ENCODE results near the gene NDUFAF7. TPM values are rescaled to one million over a fixed set of nuclear protein-coding genes. Genes with fewer than 3 reads are reported as not detected.
"Not testable (repeated sequence)": the region's sequence is repeated elsewhere in the genome, so short reads cannot be mapped to it uniquely, and the experiment has no call there.

Gene NDUFAF7
- total and polyA plus RNA-seq, 10 of the 15 experiments (the other 5 are each of a cell fraction or from before 2014, with no cell fraction given), result 16.6 to 39.5 (median 24.3) TPM

DNA sequence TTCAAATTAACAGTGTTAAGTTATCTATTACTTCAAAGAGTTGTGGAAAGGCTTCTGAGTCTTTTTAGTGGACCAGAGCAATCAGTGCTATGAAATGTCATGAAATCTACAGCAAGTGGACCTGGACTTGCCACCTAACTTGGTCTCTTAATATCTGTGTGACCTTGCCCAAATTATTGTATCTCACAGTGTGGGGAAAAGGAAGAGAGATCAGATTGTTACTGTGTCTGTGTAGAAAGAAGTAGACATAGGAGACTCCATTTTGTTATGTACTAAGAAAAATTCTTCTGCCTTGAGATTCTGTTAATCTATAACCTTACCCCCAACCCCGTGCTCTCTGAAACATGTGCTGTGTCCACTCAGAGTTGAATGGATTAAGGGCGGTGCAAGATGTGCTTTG lies 6.3 kb upstream of the NDUFAF7 start:
- POLR2A ChIA-PET; DNase-seq (ENCODE audit: low read depth, low spot score); H4K20me1 ChIP-seq (ENCODE audit: control insufficient read depth, insufficient read depth); H3K4me1 ChIP-seq (ENCODE audit: control insufficient read depth, insufficient read depth, low read length); H3K9ac ChIP-seq (ENCODE audit: control insufficient read depth, insufficient read depth, low read length); FAIRE-seq; H3K27me3 ChIP-seq (replicated peaks in 1 of 2; ENCODE audit: control insufficient read depth in 2 of 2, insufficient read depth in 2 of 2, low read length in 1 of 2); H3K9me3 ChIP-seq (replicated peaks; ENCODE audit: control insufficient read depth, insufficient read depth, low read length); BruUV-seq (replicated peaks); H3K27ac ChIP-seq (ENCODE audit: control insufficient read depth, insufficient read depth); SMC1A ChIA-PET (ENCODE audit: uncharacterized antibody, unreplicated experiment); CTCF ChIA-PET; in situ Hi-C loops (cut with MboI); H2AFZ ChIP-seq (ENCODE audit: control insufficient read depth, low read depth, low read length); RAD21 ChIA-PET (ENCODE audit: unreplicated experiment); H3K4me2 ChIP-seq (ENCODE audit: control insufficient read depth, insufficient read depth); intact Hi-C loops (cut with micrococcal nuclease; ENCODE audit: unreplicated experiment): not testable (repeated sequence)
- Histone ChIP-seq H3K36me3 (ENCODE audit: control insufficient read depth in 2 of 2, insufficient read depth in 2 of 2, low read length in 1 of 2) (peaks cover 4 to 16% of the 10 kb centered on the region in 2 experiments; a peak in 3 of 4 replicates), H3K4me3 (peak overlapping the region; percentile 53; the same call in 1 of the 2 replicates), H3K79me2 (ENCODE audit: control insufficient read depth, insufficient read depth, low read length) (peaks cover 46% of the 10 kb centered on the region)
- TF ChIP-seq, protein P1, sequence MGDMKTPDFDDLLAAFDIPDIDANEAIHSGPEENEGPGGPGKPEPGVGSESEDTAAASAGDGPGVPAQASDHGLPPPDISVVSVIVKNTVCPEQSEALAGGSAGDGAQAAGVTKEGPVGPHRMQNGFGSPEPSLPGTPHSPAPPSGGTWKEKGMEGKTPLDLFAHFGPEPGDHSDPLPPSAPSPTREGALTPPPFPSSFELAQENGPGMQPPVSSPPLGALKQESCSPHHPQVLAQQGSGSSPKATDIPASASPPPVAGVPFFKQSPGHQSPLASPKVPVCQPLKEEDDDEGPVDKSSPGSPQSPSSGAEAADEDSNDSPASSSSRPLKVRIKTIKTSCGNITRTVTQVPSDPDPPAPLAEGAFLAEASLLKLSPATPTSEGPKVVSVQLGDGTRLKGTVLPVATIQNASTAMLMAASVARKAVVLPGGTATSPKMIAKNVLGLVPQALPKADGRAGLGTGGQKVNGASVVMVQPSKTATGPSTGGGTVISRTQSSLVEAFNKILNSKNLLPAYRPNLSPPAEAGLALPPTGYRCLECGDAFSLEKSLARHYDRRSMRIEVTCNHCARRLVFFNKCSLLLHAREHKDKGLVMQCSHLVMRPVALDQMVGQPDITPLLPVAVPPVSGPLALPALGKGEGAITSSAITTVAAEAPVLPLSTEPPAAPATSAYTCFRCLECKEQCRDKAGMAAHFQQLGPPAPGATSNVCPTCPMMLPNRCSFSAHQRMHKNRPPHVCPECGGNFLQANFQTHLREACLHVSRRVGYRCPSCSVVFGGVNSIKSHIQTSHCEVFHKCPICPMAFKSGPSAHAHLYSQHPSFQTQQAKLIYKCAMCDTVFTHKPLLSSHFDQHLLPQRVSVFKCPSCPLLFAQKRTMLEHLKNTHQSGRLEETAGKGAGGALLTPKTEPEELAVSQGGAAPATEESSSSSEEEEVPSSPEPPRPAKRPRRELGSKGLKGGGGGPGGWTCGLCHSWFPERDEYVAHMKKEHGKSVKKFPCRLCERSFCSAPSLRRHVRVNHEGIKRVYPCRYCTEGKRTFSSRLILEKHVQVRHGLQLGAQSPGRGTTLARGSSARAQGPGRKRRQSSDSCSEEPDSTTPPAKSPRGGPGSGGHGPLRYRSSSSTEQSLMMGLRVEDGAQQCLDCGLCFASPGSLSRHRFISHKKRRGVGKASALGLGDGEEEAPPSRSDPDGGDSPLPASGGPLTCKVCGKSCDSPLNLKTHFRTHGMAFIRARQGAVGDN (IDR thresholded peaks at IDR 0.05), result peak; percentile 17; the same call in 1 of the 2 replicates
- no CpG with 5 or more reads among the region's 2 CpGs for WGBS (ENCODE audit: insufficient coverage, insufficient replicate concordance, low lambda C conversion rate, missing lambda C conversion rate)
- ATAC-seq, result peak; percentile 17; the same call in 2 of the 3 replicates

DNA sequence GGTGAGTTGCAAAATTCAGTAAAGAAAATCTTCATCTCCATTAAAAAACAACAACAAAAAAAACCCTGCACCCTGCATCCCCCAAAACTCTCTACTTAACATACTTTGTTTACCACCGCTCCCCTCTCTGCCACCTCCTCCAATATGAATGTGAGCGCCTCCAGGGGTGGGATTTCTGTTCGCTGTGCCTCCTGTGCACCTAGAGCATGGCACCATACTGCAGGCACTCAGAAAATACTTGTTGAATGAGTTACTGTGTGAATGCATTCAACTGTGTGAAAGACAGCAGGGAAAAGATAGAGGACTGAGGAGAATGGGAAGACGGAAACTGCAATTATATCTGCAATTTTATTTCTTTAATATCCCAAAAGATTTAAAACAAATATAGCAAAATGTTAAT lies 4.6 kb upstream of the NDUFAF7 start:
- POLR2A ChIA-PET, result no interaction called here
- H3K9me3 ChIP-seq (replicated peaks; ENCODE audit: control insufficient read depth, insufficient read depth, low read length), result no peaks in the 10 kb centered on the region
- H3K9ac ChIP-seq (ENCODE audit: control insufficient read depth, insufficient read depth, low read length), result no peak overlapping the region
- no peaks in the 10 kb centered on the region for H4K20me1 ChIP-seq (ENCODE audit: control insufficient read depth, insufficient read depth)
- no peaks in the 10 kb centered on the region for H3K27me3 ChIP-seq (replicated peaks in 1 of 2; ENCODE audit: control insufficient read depth in 2 of 2, insufficient read depth in 2 of 2, low read length in 1 of 2)
- SMC1A ChIA-PET (ENCODE audit: uncharacterized antibody, unreplicated experiment), result no interaction called here
- peaks cover 63% of the 10 kb centered on the region for H3K79me2 ChIP-seq (ENCODE audit: control insufficient read depth, insufficient read depth, low read length)
- FAIRE-seq (no peak), DNase-seq (ENCODE audit: low read depth, low spot score) (no peak), ATAC-seq (no peak)
- H2AFZ ChIP-seq (ENCODE audit: control insufficient read depth, low read depth, low read length), result no peak overlapping the region
- H3K4me2 ChIP-seq (ENCODE audit: control insufficient read depth, insufficient read depth), result no peak overlapping the region
- H3K4me3 ChIP-seq, result peak overlapping the region; percentile 43; the same call in 1 of the 2 replicates
- peaks cover 0 to 9% of the 10 kb centered on the region in 2 experiments; a peak in 1 of 4 replicates for H3K36me3 ChIP-seq (ENCODE audit: control insufficient read depth in 2 of 2, insufficient read depth in 2 of 2, low read length in 1 of 2)
- in situ Hi-C loops (cut with MboI) (no loop called here), intact Hi-C loops (cut with micrococcal nuclease; ENCODE audit: unreplicated experiment) (no loop called here)
- WGBS (ENCODE audit: insufficient coverage, insufficient replicate concordance, low lambda C conversion rate, missing lambda C conversion rate), result 96% methylated on average over 4 of the region's 4 CpGs
- H3K27ac ChIP-seq (ENCODE audit: control insufficient read depth, insufficient read depth), result no peak overlapping the region
- no peaks in the 10 kb centered on the region; the same call in 1 of the 2 replicates for H3K4me1 ChIP-seq (ENCODE audit: control insufficient read depth, insufficient read depth, low read length)
- RAD21 ChIA-PET (ENCODE audit: unreplicated experiment), result no interaction called here
- CTCF ChIA-PET, result interaction anchor here (1.2 to 1.3 kb wide), 2 partner anchors 24 to 58 kb away, joined by 3 read pairs; no protein-coding TSS in a partner anchor
- no TSS peak for BruUV-seq (replicated peaks)
- TF ChIP-seq, protein P2, sequence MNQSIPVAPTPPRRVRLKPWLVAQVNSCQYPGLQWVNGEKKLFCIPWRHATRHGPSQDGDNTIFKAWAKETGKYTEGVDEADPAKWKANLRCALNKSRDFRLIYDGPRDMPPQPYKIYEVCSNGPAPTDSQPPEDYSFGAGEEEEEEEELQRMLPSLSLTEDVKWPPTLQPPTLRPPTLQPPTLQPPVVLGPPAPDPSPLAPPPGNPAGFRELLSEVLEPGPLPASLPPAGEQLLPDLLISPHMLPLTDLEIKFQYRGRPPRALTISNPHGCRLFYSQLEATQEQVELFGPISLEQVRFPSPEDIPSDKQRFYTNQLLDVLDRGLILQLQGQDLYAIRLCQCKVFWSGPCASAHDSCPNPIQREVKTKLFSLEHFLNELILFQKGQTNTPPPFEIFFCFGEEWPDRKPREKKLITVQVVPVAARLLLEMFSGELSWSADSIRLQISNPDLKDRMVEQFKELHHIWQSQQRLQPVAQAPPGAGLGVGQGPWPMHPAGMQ (IDR thresholded peaks at IDR 0.05; ENCODE audit: borderline replicate concordance), result no peak
- TF ChIP-seq IKZF2 (IDR thresholded peaks at IDR 0.05), result no peak
- no peak for TF ChIP-seq SIX5 (IDR thresholded peaks at IDR 0.05; ENCODE audit: low read depth, low read length, severe bottlenecking)
- no peak for TF ChIP-seq WRNIP1 (IDR thresholded peaks at IDR 0.05; ENCODE audit: borderline replicate concordance, low read depth, low read length)
- TF ChIP-seq, protein P3, sequence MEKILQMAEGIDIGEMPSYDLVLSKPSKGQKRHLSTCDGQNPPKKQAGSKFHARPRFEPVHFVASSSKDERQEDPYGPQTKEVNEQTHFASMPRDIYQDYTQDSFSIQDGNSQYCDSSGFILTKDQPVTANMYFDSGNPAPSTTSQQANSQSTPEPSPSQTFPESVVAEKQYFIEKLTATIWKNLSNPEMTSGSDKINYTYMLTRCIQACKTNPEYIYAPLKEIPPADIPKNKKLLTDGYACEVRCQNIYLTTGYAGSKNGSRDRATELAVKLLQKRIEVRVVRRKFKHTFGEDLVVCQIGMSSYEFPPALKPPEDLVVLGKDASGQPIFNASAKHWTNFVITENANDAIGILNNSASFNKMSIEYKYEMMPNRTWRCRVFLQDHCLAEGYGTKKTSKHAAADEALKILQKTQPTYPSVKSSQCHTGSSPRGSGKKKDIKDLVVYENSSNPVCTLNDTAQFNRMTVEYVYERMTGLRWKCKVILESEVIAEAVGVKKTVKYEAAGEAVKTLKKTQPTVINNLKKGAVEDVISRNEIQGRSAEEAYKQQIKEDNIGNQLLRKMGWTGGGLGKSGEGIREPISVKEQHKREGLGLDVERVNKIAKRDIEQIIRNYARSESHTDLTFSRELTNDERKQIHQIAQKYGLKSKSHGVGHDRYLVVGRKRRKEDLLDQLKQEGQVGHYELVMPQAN (conservative IDR thresholded peaks at IDR 0.05), result no peak
- no peak for TF ChIP-seq SREBF1 (IDR thresholded peaks at IDR 0.05; ENCODE audit: low read length)
- TF ChIP-seq CBX3 (IDR thresholded peaks at IDR 0.05; ENCODE audit: borderline replicate concordance, low read depth), result no peak
- TF ChIP-seq BHLHE40 (IDR thresholded peaks at IDR 0.05; ENCODE audit: borderline replicate concordance in 1 of 2, low read depth in 2 of 2, low read length in 1 of 2), result no peak
